GM23248 (cell line): ENCODE results near the gene NTF3. TPM values are rescaled to one million over a fixed set of nuclear protein-coding genes. Genes with fewer than 3 reads are reported as not detected.

Experiments used
- DNase-seq: peaks from one replicate; pipeline ENCODE4 v3.0.0-alpha.2; 2015
- H2AFZ ChIP-seq: fragments of 200-600 bp; sonication (generic); 2 replicates; pipeline ENCODE4 v1.6.1; 2016; ENCODE audit warnings: antibody characterized with exemption
- H3F3A ChIP-seq: fragments of 200-600 bp; sonication (generic); 2 replicates; pipeline ENCODE4 v1.6.1; 2016; ENCODE audit warnings: mild to moderate bottlenecking, antibody characterized with exemption, mixed run types; ENCODE audit not compliant: insufficient read depth
- H3K27ac ChIP-seq: fragments of 200-600 bp; sonication (generic); 2 replicates; pipeline ENCODE4 v1.5.1; 2016; ENCODE audit warnings: mild to moderate bottlenecking
- H3K27me3 ChIP-seq: fragments of 200-600 bp; sonication (generic); replicated peaks from 2 replicates; pipeline ENCODE4 v1.6.1; 2016; ENCODE audit warnings: mild to moderate bottlenecking; ENCODE audit not compliant: insufficient read depth
- H3K36me3 ChIP-seq: fragments of 200-600 bp; sonication (generic); 2 replicates; pipeline ENCODE4 v1.6.1; 2016; ENCODE audit warnings: low read depth, mild to moderate bottlenecking
- H3K4me1 ChIP-seq: fragments of 200-600 bp; sonication (generic); 2 replicates; pipeline ENCODE4 v1.6.1; 2016; ENCODE audit warnings: mild to moderate bottlenecking; ENCODE audit not compliant: insufficient read depth
- H3K4me2 ChIP-seq: fragments of 200-600 bp; sonication (generic); one replicate; pipeline ENCODE4 v1.6.1; 2016; ENCODE audit warnings: mild to moderate bottlenecking; ENCODE audit not compliant: unreplicated experiment
- H3K4me3 ChIP-seq: fragments of 200-600 bp; sonication (generic); 2 replicates; pipeline ENCODE4 v1.5.1; 2016; ENCODE audit warnings: mild to moderate bottlenecking
- H3K79me2 ChIP-seq: fragments of 200-600 bp; sonication (generic); 2 replicates; pipeline ENCODE4 v1.6.1; 2016; ENCODE audit warnings: mild to moderate bottlenecking; ENCODE audit not compliant: insufficient read depth
- H3K9ac ChIP-seq: fragments of 200-600 bp; sonication (generic); 2 replicates; pipeline ENCODE4 v1.6.1; 2016; ENCODE audit warnings: mild to moderate bottlenecking
- H3K9me2 ChIP-seq: fragments of 200-600 bp; sonication (generic); 2 replicates; pipeline ENCODE4 v1.6.1; 2016; ENCODE audit warnings: mixed run types, mild to moderate bottlenecking, moderate library complexity; ENCODE audit not compliant: insufficient read depth
- H3K9me3 ChIP-seq: fragments of 200-600 bp; sonication (generic); one replicate; pipeline ENCODE4 v1.6.1; 2017; ENCODE audit warnings: low read depth
- H4K20me1 ChIP-seq: fragments of 200-600 bp; sonication (generic); 2 replicates; pipeline ENCODE4 v1.6.0; 2016; ENCODE audit not compliant: insufficient read depth
- EZH2 ChIP-seq: fragments of 200-600 bp; sonication (generic); IDR thresholded peaks from 2 replicates; pipeline ENCODE4 v1.6.1; 2018; ENCODE audit warnings: antibody characterized with exemption, mild to moderate bottlenecking; ENCODE audit not compliant: insufficient read depth, poor library complexity, severe bottlenecking
- EZH2phosphoT487 ChIP-seq: fragments of 200-600 bp; sonication (generic); IDR thresholded peaks from 2 replicates; pipeline ENCODE4 v1.6.1; 2018; ENCODE audit warnings: antibody characterized with exemption, moderate library complexity, mild to moderate bottlenecking, low read depth; ENCODE audit not compliant: insufficient read depth
- WGBS, 2 experiments: methylation state at CpG; one replicate each; pipeline ENCODE4 v1.1.6; 2015 to 2017; ENCODE audit warnings: low lambda C conversion rate in 2 of 2, low coverage in 1 of 2; ENCODE audit errors: missing lambda C conversion rate in 2 of 2; 5-methylcytosine and 5-hydroxymethylcytosine counted together
- in situ Hi-C: fragments of 300-500 bp; cut with MboI; formaldehyde crosslinking; loops from 2 replicates; pipeline ENCODE4 v1.15.0; 2020
- polyA plus RNA-seq: library from polyadenylated mRNA; unstranded; fragments of >200 nt; fragmentation: Nextera tagmentation; extraction: Ambion mirVana; gene quantifications from 2 replicates; pipeline ENCODE4 v1.2.1, GENCODE V29; 2016
- total RNA-seq: library from RNA; depleted of rRNA; stranded (reverse); fragments of >200 nt; shearing (Covaris generic); gene quantifications from 2 replicates; pipeline ENCODE4 v1.2.3, GENCODE V29; 2014

NTF3 gene
- total and polyA plus RNA-seq, 2 experiments from 2014 or later, result 4.8 to 6.0 TPM

- no peaks in the 10 kb centered on the region for H3K9me2 ChIP-seq
- peaks cover 11% of the 10 kb centered on the region for H3K4me1 ChIP-seq
- no peaks in the 10 kb centered on the region for H3K9me3 ChIP-seq
- peak; percentile 39 for DNase-seq
- H3K4me3 ChIP-seq, result no peak overlapping the region
- H2AFZ ChIP-seq, result no peak overlapping the region
- H3F3A ChIP-seq, result no peaks in the 10 kb centered on the region
- H3K79me2 ChIP-seq, result no peaks in the 10 kb centered on the region
- TF ChIP-seq EZH2phosphoT487 (no peak), EZH2 (no peak)
- peak overlapping the region; percentile 1 for H3K4me2 ChIP-seq
- WGBS, 2 experiments, result 41 to 48% methylated on average over 2 of the region's 2 CpGs
- no peak overlapping the region for H3K9ac ChIP-seq
- no peaks in the 10 kb centered on the region for H4K20me1 ChIP-seq
- no peaks in the 10 kb centered on the region for H3K27me3 ChIP-seq
- no peak overlapping the region for H3K27ac ChIP-seq
- no peaks in the 10 kb centered on the region for H3K36me3 ChIP-seq
- in situ Hi-C loops, result no loop called here
These were observed 56.7 kb downstream of the NTF3 start for GRCh38 chr12:5488626-5488955.

DNA sequence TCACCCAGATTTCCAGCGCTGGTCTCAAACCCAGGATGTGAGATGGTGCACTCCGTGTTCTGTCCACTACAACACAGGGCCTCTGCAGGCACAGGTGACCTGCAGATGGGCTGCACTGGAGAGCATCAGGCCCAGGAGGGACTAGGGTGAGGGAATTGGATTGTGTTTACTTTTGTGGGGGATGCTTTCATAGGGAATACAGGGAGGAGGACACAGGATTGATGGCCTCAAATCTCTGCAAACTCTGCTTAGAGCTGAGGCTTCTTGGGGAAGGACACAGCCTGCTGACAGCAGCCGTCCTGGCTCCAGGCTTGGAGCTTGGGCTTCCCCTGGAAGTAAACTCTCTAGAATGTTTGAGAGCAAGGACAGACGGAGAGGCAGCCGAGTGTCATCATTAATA lies 57.1 kb downstream of the NTF3 start:
- no peak for DNase-seq
- Histone ChIP-seq H4K20me1 (no peaks in the 10 kb centered on the region), H3K9me3 (no peaks in the 10 kb centered on the region), H3K4me2 (peak overlapping the region; percentile 1), H2AFZ (no peak overlapping the region), H3K27me3 (no peaks in the 10 kb centered on the region), H3F3A (no peaks in the 10 kb centered on the region), H3K36me3 (no peaks in the 10 kb centered on the region), H3K4me3 (no peak overlapping the region), H3K4me1 (peaks cover 11% of the 10 kb centered on the region), H3K9ac (no peak overlapping the region), H3K9me2 (no peaks in the 10 kb centered on the region), H3K27ac (no peak overlapping the region), H3K79me2 (no peaks in the 10 kb centered on the region)
- 78 to 81% methylated on average over 5 of the region's 5 CpGs for WGBS, 2 experiments
- in situ Hi-C loops, result no loop called here
- no peak for TF ChIP-seq EZH2
- no peak for TF ChIP-seq EZH2phosphoT487

DNA sequence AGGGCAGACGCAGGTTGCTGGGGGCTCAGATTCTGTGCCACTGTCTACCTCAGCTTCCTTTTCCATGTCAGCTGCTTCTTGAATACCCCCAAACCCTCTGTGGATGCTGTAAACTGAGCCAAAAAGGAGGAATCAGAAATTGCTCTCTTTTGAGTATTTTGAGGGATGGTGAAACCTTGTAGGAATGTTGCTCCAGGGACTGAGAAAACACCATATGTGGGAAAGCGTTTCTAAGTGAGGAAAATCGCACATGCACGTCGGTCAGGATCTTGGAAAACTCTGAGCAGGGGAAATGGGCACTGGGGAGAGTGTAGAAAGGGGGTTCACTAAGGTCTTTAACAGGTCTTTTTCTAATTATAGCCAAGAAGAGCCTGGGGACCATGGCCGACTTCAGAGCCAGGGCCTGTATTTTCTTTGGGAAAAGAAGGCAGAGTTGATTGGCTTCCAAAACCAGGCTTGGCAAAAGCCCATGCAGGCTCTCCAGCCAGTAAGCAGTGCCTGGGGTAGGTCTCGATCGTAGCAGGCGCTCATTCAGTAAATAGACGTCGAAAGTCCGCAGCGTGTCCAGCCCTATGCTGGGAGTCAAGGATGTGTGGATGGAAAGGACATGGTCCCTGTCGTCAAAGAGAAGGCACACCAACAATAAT lies 58.0 kb downstream of the NTF3 start:
- WGBS, 2 experiments, result 83 to 88% methylated on average over 14 of the region's 14 CpGs
- H3K4me1 ChIP-seq, result peaks cover 11% of the 10 kb centered on the region
- H3F3A ChIP-seq, result no peaks in the 10 kb centered on the region
- H2AFZ ChIP-seq, result no peak overlapping the region
- no peaks in the 10 kb centered on the region for H4K20me1 ChIP-seq
- no peak overlapping the region for H3K4me2 ChIP-seq
- no peaks in the 10 kb centered on the region for H3K79me2 ChIP-seq
- TF ChIP-seq EZH2phosphoT487 (no peak), EZH2 (no peak)
- no peak overlapping the region for H3K9ac ChIP-seq
- no peak overlapping the region for H3K4me3 ChIP-seq
- no peaks in the 10 kb centered on the region for H3K27me3 ChIP-seq
- in situ Hi-C loops, result no loop called here
- no peak overlapping the region for H3K27ac ChIP-seq
- no peaks in the 10 kb centered on the region for H3K9me3 ChIP-seq
- no peak for DNase-seq
- H3K9me2 ChIP-seq, result no peaks in the 10 kb centered on the region
- H3K36me3 ChIP-seq, result no peaks in the 10 kb centered on the region

- no peak overlapping the region for H3K4me2 ChIP-seq
- H3K27ac ChIP-seq, result no peak overlapping the region
- H2AFZ ChIP-seq, result no peak overlapping the region
- H3K9me2 ChIP-seq, result no peaks in the 10 kb centered on the region
- WGBS, 2 experiments, result 54 to 64% methylated on average over 4 of the region's 4 CpGs
- H3K4me1 ChIP-seq, result peaks cover 11% of the 10 kb centered on the region
- H3K9ac ChIP-seq, result no peak overlapping the region
- in situ Hi-C loops, result no loop called here
- no peak for DNase-seq
- no peaks in the 10 kb centered on the region for H3K79me2 ChIP-seq
- no peaks in the 10 kb centered on the region for H3K9me3 ChIP-seq
- H3F3A ChIP-seq, result no peaks in the 10 kb centered on the region
- no peak overlapping the region for H3K4me3 ChIP-seq
- H3K27me3 ChIP-seq, result no peaks in the 10 kb centered on the region
- H4K20me1 ChIP-seq, result no peaks in the 10 kb centered on the region
- H3K36me3 ChIP-seq, result no peaks in the 10 kb centered on the region
- TF ChIP-seq EZH2 (no peak), EZH2phosphoT487 (no peak)
These were observed 60.7 kb downstream of the NTF3 start for GRCh38 chr12:5492562-5492961.

- TF ChIP-seq EZH2phosphoT487, result no peak
- no peak for TF ChIP-seq EZH2
- no peaks in the 10 kb centered on the region for H3K27me3 ChIP-seq
- in situ Hi-C loops, result no loop called here
- no peak overlapping the region for H3K4me3 ChIP-seq
- H2AFZ ChIP-seq, result no peak overlapping the region
- no peak overlapping the region for H3K27ac ChIP-seq
- no peak overlapping the region for H3K4me2 ChIP-seq
- H3K79me2 ChIP-seq, result no peaks in the 10 kb centered on the region
- 70 to 77% methylated on average over 7 of the region's 7 CpGs for WGBS, 2 experiments
- H3K9ac ChIP-seq, result no peak overlapping the region
- H4K20me1 ChIP-seq, result no peaks in the 10 kb centered on the region
- H3K9me2 ChIP-seq, result no peaks in the 10 kb centered on the region
- H3K9me3 ChIP-seq, result no peaks in the 10 kb centered on the region
- no peaks in the 10 kb centered on the region for H3F3A ChIP-seq
- H3K4me1 ChIP-seq, result peaks cover 10% of the 10 kb centered on the region
- no peak for DNase-seq
- no peaks in the 10 kb centered on the region for H3K36me3 ChIP-seq
These were observed 61.1 kb downstream of the NTF3 start for GRCh38 chr12:5493018-5493417.
